H9 (cell line): ENCODE data around the gene MOSMO. TPM values are rescaled to one million over a fixed set of nuclear protein-coding genes. Genes with fewer than 3 reads are reported as not detected.

Experiments
- DNase-seq: peaks from one replicate; pipeline ENCODE4 v3.0.0-alpha.2; 2017
- H2AFZ ChIP-seq: one replicate; pipeline ENCODE4 v1.6.1; 2013; ENCODE audit warnings: mild to moderate bottlenecking, low read length, control low read depth, moderate library complexity
- H2AK5ac ChIP-seq: 2 replicates; pipeline ENCODE4 v1.6.1; 2013; ENCODE audit warnings: low read length, control low read depth, mixed read lengths; ENCODE audit not compliant: insufficient read length
- H2BK120ac ChIP-seq: one replicate; pipeline ENCODE4 v1.6.1; 2013; ENCODE audit warnings: low read depth, mild to moderate bottlenecking, low read length, control low read depth, inconsistent platforms; ENCODE audit not compliant: poor library complexity, severe bottlenecking
- H2BK12ac ChIP-seq: 2 replicates; pipeline ENCODE4 v1.6.1; 2013; ENCODE audit warnings: low read length, control low read depth, mixed read lengths, low read depth; ENCODE audit not compliant: insufficient read length
- H2BK15ac ChIP-seq: 2 replicates; pipeline ENCODE4 v1.6.1; 2013; ENCODE audit warnings: low read depth, low read length, control low read depth
- H2BK20ac ChIP-seq: one replicate; pipeline ENCODE4 v1.6.1; 2013; ENCODE audit warnings: low read depth, mild to moderate bottlenecking, low read length, control low read depth, inconsistent platforms; ENCODE audit not compliant: poor library complexity, severe bottlenecking
- H2BK5ac ChIP-seq: 2 replicates; pipeline ENCODE4 v1.6.1; 2013; ENCODE audit warnings: low read length, control low read depth, mixed read lengths; ENCODE audit not compliant: insufficient read length
- H3K14ac ChIP-seq: 2 replicates; pipeline ENCODE4 v1.6.1; 2013; ENCODE audit warnings: low read length, control low read depth; ENCODE audit not compliant: insufficient read depth
- H3K18ac ChIP-seq: 2 replicates; pipeline ENCODE4 v1.6.1; 2013; ENCODE audit warnings: low read depth, mild to moderate bottlenecking, mixed read lengths, low read length, control low read depth; ENCODE audit not compliant: insufficient read length
- H3K23ac ChIP-seq: 2 replicates; pipeline ENCODE4 v1.6.1; 2013; ENCODE audit warnings: low read length, control low read depth, mixed read lengths, low read depth; ENCODE audit not compliant: insufficient read length
- H3K23me2 ChIP-seq: 2 replicates; pipeline ENCODE4 v1.6.1; 2013; ENCODE audit warnings: low read depth, mild to moderate bottlenecking, mixed read lengths, low read length, control low read depth; ENCODE audit not compliant: insufficient read length, poor library complexity, severe bottlenecking
- H3K27ac ChIP-seq: 2 replicates; pipeline ENCODE4 v1.5.1; 2013; ENCODE audit warnings: low read length, control low read depth, mixed read lengths, low read depth; ENCODE audit not compliant: insufficient read length
- H3K27me3 ChIP-seq: 2 replicates; pipeline ENCODE4 v1.6.1; 2013; ENCODE audit warnings: low read length, control low read depth, inconsistent platforms; ENCODE audit not compliant: insufficient read depth
- H3K4ac ChIP-seq: 2 replicates; pipeline ENCODE4 v1.6.1; 2013; ENCODE audit warnings: low read depth, mild to moderate bottlenecking, control low read depth, inconsistent platforms, low read length, moderate library complexity
- H3K4me1 ChIP-seq: 2 replicates; pipeline ENCODE4 v1.6.1; 2013; ENCODE audit warnings: low read length, control low read depth, inconsistent platforms; ENCODE audit not compliant: insufficient read depth
- H3K4me2 ChIP-seq: 2 replicates; pipeline ENCODE4 v1.6.1; 2013; ENCODE audit warnings: low read length, control low read depth, mixed read lengths; ENCODE audit not compliant: insufficient read length, insufficient read depth
- H3K56ac ChIP-seq: 2 replicates; pipeline ENCODE4 v1.6.1; 2013; ENCODE audit warnings: low read depth, mild to moderate bottlenecking, mixed read lengths, low read length, control low read depth; ENCODE audit not compliant: insufficient read length
- H3K79me1 ChIP-seq: 2 replicates; pipeline ENCODE4 v1.6.1; 2013; ENCODE audit warnings: low read depth, mild to moderate bottlenecking, moderate library complexity, low read length, control low read depth, inconsistent platforms; ENCODE audit not compliant: insufficient read depth, poor library complexity, severe bottlenecking
- H3K79me2 ChIP-seq: 2 replicates; pipeline ENCODE4 v1.6.1; 2013; ENCODE audit warnings: low read length, control low read depth, inconsistent platforms; ENCODE audit not compliant: insufficient read depth
- H3K9ac ChIP-seq: 2 replicates; pipeline ENCODE4 v1.6.1; 2013; ENCODE audit warnings: low read length, control low read depth, mixed read lengths; ENCODE audit not compliant: insufficient read length; ENCODE audit errors: extremely low read depth
- H3K9me3 ChIP-seq: one replicate; pipeline ENCODE4 v1.6.1; 2013; ENCODE audit warnings: low read depth, low read length, inconsistent platforms; ENCODE audit not compliant: control insufficient read depth
- H3T11ph ChIP-seq: one replicate; pipeline ENCODE4 v1.6.1; 2013; ENCODE audit warnings: mild to moderate bottlenecking, low read length, control low read depth, inconsistent platforms
- H4K20me1 ChIP-seq: one replicate; pipeline ENCODE4 v1.6.1; 2013; ENCODE audit not compliant: control insufficient read depth, insufficient read length, insufficient read depth
- H4K5ac ChIP-seq: 2 replicates; pipeline ENCODE4 v1.6.1; 2013; ENCODE audit warnings: low read depth, mild to moderate bottlenecking, mixed read lengths, low read length, control low read depth; ENCODE audit not compliant: insufficient read length
- H4K8ac ChIP-seq: replicated peaks from 2 replicates; pipeline ENCODE4 v1.6.1; 2013; ENCODE audit warnings: low read length, control low read depth, mixed read lengths, low read depth; ENCODE audit not compliant: insufficient read length
- H4K91ac ChIP-seq: 2 replicates; pipeline ENCODE4 v1.6.1; 2013; ENCODE audit warnings: low read depth, mild to moderate bottlenecking, moderate library complexity, mixed read lengths, low read length, control low read depth; ENCODE audit not compliant: insufficient read length
- H3K27ac Mint-ChIP-seq, 3 experiments: 2 replicates in 2 of 3; 3 replicates in 1 of 3; pipeline ENCODE4 v1.8.0; 2020 to 2021; ENCODE audit warnings: mixed read lengths in 3 of 3, mild to moderate bottlenecking in 1 of 3, moderate library complexity in 1 of 3
- H3K27me3 Mint-ChIP-seq: 2 replicates; pipeline ENCODE4 v1.8.0; 2021; ENCODE audit warnings: low read depth, mild to moderate bottlenecking, moderate library complexity, mixed read lengths
- H3K36me3 Mint-ChIP-seq, 3 experiments: 2 replicates in 2 of 3; 3 replicates in 1 of 3; pipeline ENCODE4 v1.8.0; 2020 to 2021; ENCODE audit warnings: low read depth in 3 of 3, mixed read lengths in 3 of 3; ENCODE audit not compliant: insufficient read depth in 1 of 3
- H3K4me1 Mint-ChIP-seq, 2 experiments: 2 replicates each; pipeline ENCODE4 v1.8.0; 2020; ENCODE audit warnings: mixed read lengths in 2 of 2
- H3K4me3 Mint-ChIP-seq, 2 experiments: 2 replicates in 1 of 2; 3 replicates in 1 of 2; pipeline ENCODE4 v1.8.0; 2020 to 2021; ENCODE audit warnings: mild to moderate bottlenecking in 2 of 2, mixed read lengths in 2 of 2, moderate library complexity in 1 of 2
- H3K9me3 Mint-ChIP-seq, 2 experiments: 2 replicates in 1 of 2; 3 replicates in 1 of 2; pipeline ENCODE4 v1.8.0; 2020; ENCODE audit warnings: mild to moderate bottlenecking in 2 of 2, mixed read lengths in 2 of 2, moderate library complexity in 1 of 2
- WGBS: extraction: QIAGEN DNeasy Blood & Tissue Kit; methylation state at CpG from one replicate; pipeline ENCODE4 v1.1.7; 2013; ENCODE audit warnings: missing lambda C conversion rate, low lambda C conversion rate, mixed read lengths; ENCODE audit not compliant: insufficient read length; ENCODE audit errors: extremely low coverage; 5-methylcytosine and 5-hydroxymethylcytosine counted together
- total RNA-seq: library from RNA; stranded (reverse); gene quantifications from 2 replicates; pipeline ENCODE4 v1.2.1, GENCODE V29; 2021
- TF ChIP-seq, protein P1 (sequence below): fragments of 200-600 bp; sonication (generic); conservative IDR thresholded peaks from 3 replicates; pipeline ENCODE4 v1.8.0; 2021; ENCODE audit warnings: antibody characterized with exemption, mild to moderate bottlenecking

Gene MOSMO
- total RNA-seq, 1 experiment from 2014 or later = 13.5 TPM

- Histone ChIP-seq H3K14ac (no peak overlapping the region), H3K4me2 (peak overlapping the region; percentile 92), H3K23ac (no peak overlapping the region), H2BK12ac (no peak overlapping the region), H4K8ac (no peak overlapping the region), H3K23me2 (peaks cover 17% of the 10 kb centered on the region), H2AFZ (no peak overlapping the region), H2BK15ac (no peak overlapping the region), H3T11ph (no peak overlapping the region), H4K91ac (no peak overlapping the region), H3K9me3 (no peaks in the 10 kb centered on the region), H3K79me2 (peaks cover 2% of the 10 kb centered on the region; the same call in 1 of the 2 replicates), H3K27me3 (no peaks in the 10 kb centered on the region; the same call in 1 of the 2 replicates), H3K56ac (no peak overlapping the region), H3K4me1 (peaks cover 3% of the 10 kb centered on the region; the same call in 1 of the 2 replicates), H2BK120ac (no peak overlapping the region), H4K5ac (no peak overlapping the region), H4K20me1 (no peaks in the 10 kb centered on the region), H3K9ac (peak overlapping the region; percentile 28), H3K18ac (no peak overlapping the region), H2BK5ac (no peak overlapping the region), H2BK20ac (no peak overlapping the region), H2AK5ac (no peak overlapping the region), H3K79me1 (no peaks in the 10 kb centered on the region), H3K4ac (no peak overlapping the region), H3K27ac (no peak overlapping the region)
- Mint-ChIP-seq H3K36me3 (no peaks in the 10 kb centered on the region), H3K27me3 (peaks cover 19% of the 10 kb centered on the region), H3K27ac (no peak overlapping the region; a peak in 1 of 7 replicates), H3K4me3 (peak overlapping the region; percentile 77 to 83), H3K4me1 (peaks cover 15% of the 10 kb centered on the region in 2 experiments), H3K9me3 (no peaks in the 10 kb centered on the region; a peak in 1 of 5 replicates)
- DNase-seq = no peak
- TF ChIP-seq, protein P1, sequence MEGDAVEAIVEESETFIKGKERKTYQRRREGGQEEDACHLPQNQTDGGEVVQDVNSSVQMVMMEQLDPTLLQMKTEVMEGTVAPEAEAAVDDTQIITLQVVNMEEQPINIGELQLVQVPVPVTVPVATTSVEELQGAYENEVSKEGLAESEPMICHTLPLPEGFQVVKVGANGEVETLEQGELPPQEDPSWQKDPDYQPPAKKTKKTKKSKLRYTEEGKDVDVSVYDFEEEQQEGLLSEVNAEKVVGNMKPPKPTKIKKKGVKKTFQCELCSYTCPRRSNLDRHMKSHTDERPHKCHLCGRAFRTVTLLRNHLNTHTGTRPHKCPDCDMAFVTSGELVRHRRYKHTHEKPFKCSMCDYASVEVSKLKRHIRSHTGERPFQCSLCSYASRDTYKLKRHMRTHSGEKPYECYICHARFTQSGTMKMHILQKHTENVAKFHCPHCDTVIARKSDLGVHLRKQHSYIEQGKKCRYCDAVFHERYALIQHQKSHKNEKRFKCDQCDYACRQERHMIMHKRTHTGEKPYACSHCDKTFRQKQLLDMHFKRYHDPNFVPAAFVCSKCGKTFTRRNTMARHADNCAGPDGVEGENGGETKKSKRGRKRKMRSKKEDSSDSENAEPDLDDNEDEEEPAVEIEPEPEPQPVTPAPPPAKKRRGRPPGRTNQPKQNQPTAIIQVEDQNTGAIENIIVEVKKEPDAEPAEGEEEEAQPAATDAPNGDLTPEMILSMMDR = no peak
- no CpG with 5 or more reads among the region's 8 CpGs for WGBS
Observed at GRCh38 chr16:22007159-22007508, 777 bp upstream of the MOSMO start.
